ENCODE results near the gene CHD9.

The CHD9 gene

GRCh38 chr16:53220585-53220984 lies 165.8 kb downstream of the CHD9 start:
- H3K18ac ChIP-seq (ENCODE audit: low read length): no peak overlapping the region
- no peak overlapping the region for H2BK12ac ChIP-seq (ENCODE audit: low read length)
- no peaks in the 10 kb centered on the region for H3K9me3 ChIP-seq (replicated peaks in 1 of 2; ENCODE audit: control insufficient read depth in 2 of 2, insufficient read depth in 1 of 2, low read depth in 1 of 2, low read length in 2 of 2)
- no peak overlapping the region for H3K14ac ChIP-seq (ENCODE audit: low read length)
- H2BK120ac ChIP-seq (ENCODE audit: low read depth, low read length): no peak overlapping the region
- no peak for DNase-seq (ENCODE audit: low spot score)
- peaks cover 6 to 94% of the 10 kb centered on the region in 2 donors for H3K36me3 ChIP-seq (replicated peaks in 1 of 2; ENCODE audit: control insufficient read depth in 2 of 2, insufficient read depth in 2 of 2, low read length in 2 of 2)
- H3K9ac ChIP-seq (ENCODE audit: low read depth, low read length, poor library complexity): no peak overlapping the region
- peaks cover 1% of the 10 kb centered on the region for H3K79me1 ChIP-seq (ENCODE audit: low read depth, low read length)
- H3K27me3 ChIP-seq (ENCODE audit: control insufficient read depth in 3 of 3, insufficient read depth in 3 of 3, low read depth in 1 of 3, low read length in 3 of 3): no peaks in the 10 kb centered on the region
- no peak overlapping the region for H3K4me2 ChIP-seq (ENCODE audit: insufficient read depth, low read length, poor library complexity, severe bottlenecking)
- H2BK5ac ChIP-seq (ENCODE audit: low read length): no peak overlapping the region
- H3K23ac ChIP-seq (ENCODE audit: low read depth, low read length, poor library complexity): no peak overlapping the region
- H2AFZ ChIP-seq (ENCODE audit: low read length): no peak overlapping the region
- H3K4me3 ChIP-seq (ENCODE audit: low read length in 2 of 2): no peak overlapping the region
- no peak overlapping the region for H2AK5ac ChIP-seq (ENCODE audit: low read depth, low read length)
- WGBS, 2 donors (ENCODE audit: extremely low coverage in 2 of 2, insufficient read length in 2 of 2, insufficient replicate concordance in 1 of 2): no CpG with 5 or more reads among the region's 2 CpGs
- no peaks in the 10 kb centered on the region for H3K4me1 ChIP-seq (ENCODE audit: control insufficient read depth in 2 of 2, insufficient read depth in 1 of 2, low read depth in 1 of 2, low read length in 2 of 2)
- H3K4ac ChIP-seq (ENCODE audit: low read length): no peak overlapping the region
- H4K8ac ChIP-seq (ENCODE audit: low read depth, low read length): no peak overlapping the region
- no peak overlapping the region for H4K91ac ChIP-seq (ENCODE audit: low read depth, low read length, poor library complexity)
- H3K27ac ChIP-seq (replicated peaks; ENCODE audit: low read length): no peak overlapping the region
- H2BK15ac ChIP-seq (ENCODE audit: low read length): no peak overlapping the region

- Histone ChIP-seq H3K4me3 (ENCODE audit: low read length in 2 of 2) (no peak overlapping the region), H2BK120ac (ENCODE audit: low read depth, low read length) (no peak overlapping the region), H4K8ac (ENCODE audit: low read depth, low read length) (no peak overlapping the region), H2BK5ac (ENCODE audit: low read length) (no peak overlapping the region), H2BK15ac (ENCODE audit: low read length) (no peak overlapping the region), H3K4me2 (ENCODE audit: insufficient read depth, low read length, poor library complexity, severe bottlenecking) (no peak overlapping the region), H3K27ac (replicated peaks; ENCODE audit: low read length) (no peak overlapping the region), H3K9me3 (replicated peaks in 1 of 2; ENCODE audit: control insufficient read depth in 2 of 2, insufficient read depth in 1 of 2, low read depth in 1 of 2, low read length in 2 of 2) (no peaks in the 10 kb centered on the region), H3K79me1 (ENCODE audit: low read depth, low read length) (peaks cover 1% of the 10 kb centered on the region), H3K9ac (ENCODE audit: low read depth, low read length, poor library complexity) (no peak overlapping the region), H3K23ac (ENCODE audit: low read depth, low read length, poor library complexity) (no peak overlapping the region), H3K4me1 (ENCODE audit: control insufficient read depth in 2 of 2, insufficient read depth in 1 of 2, low read depth in 1 of 2, low read length in 2 of 2) (no peaks in the 10 kb centered on the region), H2BK12ac (ENCODE audit: low read length) (no peak overlapping the region), H2AK5ac (ENCODE audit: low read depth, low read length) (no peak overlapping the region), H3K27me3 (ENCODE audit: control insufficient read depth in 3 of 3, insufficient read depth in 3 of 3, low read depth in 1 of 3, low read length in 3 of 3) (no peaks in the 10 kb centered on the region), H3K14ac (ENCODE audit: low read length) (no peak overlapping the region), H3K4ac (ENCODE audit: low read length) (no peak overlapping the region), H2AFZ (ENCODE audit: low read length) (no peak overlapping the region), H4K91ac (ENCODE audit: low read depth, low read length, poor library complexity) (no peak overlapping the region), H3K18ac (ENCODE audit: low read length) (no peak overlapping the region), H3K36me3 (replicated peaks in 1 of 2; ENCODE audit: control insufficient read depth in 2 of 2, insufficient read depth in 2 of 2, low read length in 2 of 2) (peaks cover 11 to 99% of the 10 kb centered on the region in 2 donors)
- no peak for DNase-seq (ENCODE audit: low spot score)
- no CpG with 5 or more reads among the region's 2 CpGs for WGBS, 2 donors (ENCODE audit: extremely low coverage in 2 of 2, insufficient read length in 2 of 2, insufficient replicate concordance in 1 of 2)
Measured at GRCh38 chr16:53224951-53225533, 170.3 kb downstream of the CHD9 start.

- whole genome bisulfite sequencing, 2 donors (ENCODE audit: extremely low coverage in 2 of 2, insufficient read length in 2 of 2, insufficient replicate concordance in 1 of 2): no CpG with 5 or more reads among the region's 3 CpGs
- Histone ChIP-seq H3K27ac (replicated peaks; ENCODE audit: low read length) (no peak overlapping the region), H4K91ac (ENCODE audit: low read depth, low read length, poor library complexity) (no peak overlapping the region), H3K23ac (ENCODE audit: low read depth, low read length, poor library complexity) (no peak overlapping the region), H3K36me3 (replicated peaks in 1 of 2; ENCODE audit: control insufficient read depth in 2 of 2, insufficient read depth in 2 of 2, low read length in 2 of 2) (peaks cover 24 to 100% of the 10 kb centered on the region in 2 donors), H3K9me3 (replicated peaks in 1 of 2; ENCODE audit: control insufficient read depth in 2 of 2, insufficient read depth in 1 of 2, low read depth in 1 of 2, low read length in 2 of 2) (no peaks in the 10 kb centered on the region), H2BK15ac (ENCODE audit: low read length) (no peak overlapping the region), H3K4me3 (ENCODE audit: low read length in 2 of 2) (no peak overlapping the region), H4K8ac (ENCODE audit: low read depth, low read length) (no peak overlapping the region), H3K4ac (ENCODE audit: low read length) (no peak overlapping the region), H3K18ac (ENCODE audit: low read length) (no peak overlapping the region), H3K4me2 (ENCODE audit: insufficient read depth, low read length, poor library complexity, severe bottlenecking) (no peak overlapping the region), H3K14ac (ENCODE audit: low read length) (no peak overlapping the region), H3K9ac (ENCODE audit: low read depth, low read length, poor library complexity) (no peak overlapping the region), H2BK5ac (ENCODE audit: low read length) (no peak overlapping the region), H3K27me3 (ENCODE audit: control insufficient read depth in 3 of 3, insufficient read depth in 3 of 3, low read depth in 1 of 3, low read length in 3 of 3) (no peaks in the 10 kb centered on the region), H2AFZ (ENCODE audit: low read length) (no peak overlapping the region), H2BK120ac (ENCODE audit: low read depth, low read length) (no peak overlapping the region), H2BK12ac (ENCODE audit: low read length) (no peak overlapping the region), H3K79me1 (ENCODE audit: low read depth, low read length) (peaks cover 3% of the 10 kb centered on the region), H2AK5ac (ENCODE audit: low read depth, low read length) (no peak overlapping the region), H3K4me1 (ENCODE audit: control insufficient read depth in 2 of 2, insufficient read depth in 1 of 2, low read depth in 1 of 2, low read length in 2 of 2) (no peaks in the 10 kb centered on the region)
- DNase-seq (ENCODE audit: low spot score): no peak
Measured at GRCh38 chr16:53232826-53233529, 178.2 kb downstream of the CHD9 start.

GRCh38 chr16:53234836-53235235 lies 180.0 kb downstream of the CHD9 start:
- H2BK15ac ChIP-seq (ENCODE audit: low read length): no peak overlapping the region
- no peak overlapping the region for H4K8ac ChIP-seq (ENCODE audit: low read depth, low read length)
- DNase-seq (ENCODE audit: low spot score): no peak
- H3K79me1 ChIP-seq (ENCODE audit: low read depth, low read length): peaks cover 3% of the 10 kb centered on the region
- H2BK12ac ChIP-seq (ENCODE audit: low read length): no peak overlapping the region
- no peak overlapping the region for H3K4ac ChIP-seq (ENCODE audit: low read length)
- H3K23ac ChIP-seq (ENCODE audit: low read depth, low read length, poor library complexity): no peak overlapping the region
- no peak overlapping the region for H2AK5ac ChIP-seq (ENCODE audit: low read depth, low read length)
- H3K36me3 ChIP-seq (replicated peaks in 1 of 2; ENCODE audit: control insufficient read depth in 2 of 2, insufficient read depth in 2 of 2, low read length in 2 of 2): peaks cover 25 to 100% of the 10 kb centered on the region in 2 donors
- H3K14ac ChIP-seq (ENCODE audit: low read length): no peak overlapping the region
- no peak overlapping the region for H2BK5ac ChIP-seq (ENCODE audit: low read length)
- H3K9me3 ChIP-seq (replicated peaks in 1 of 2; ENCODE audit: control insufficient read depth in 2 of 2, insufficient read depth in 1 of 2, low read depth in 1 of 2, low read length in 2 of 2): no peaks in the 10 kb centered on the region
- H4K91ac ChIP-seq (ENCODE audit: low read depth, low read length, poor library complexity): no peak overlapping the region
- no peak overlapping the region for H3K27ac ChIP-seq (replicated peaks; ENCODE audit: low read length)
- H3K9ac ChIP-seq (ENCODE audit: low read depth, low read length, poor library complexity): no peak overlapping the region
- no peak overlapping the region for H2AFZ ChIP-seq (ENCODE audit: low read length)
- no peak overlapping the region for H3K4me3 ChIP-seq (ENCODE audit: low read length in 2 of 2)
- no peak overlapping the region for H3K4me2 ChIP-seq (ENCODE audit: insufficient read depth, low read length, poor library complexity, severe bottlenecking)
- WGBS, 2 donors (ENCODE audit: extremely low coverage in 2 of 2, insufficient read length in 2 of 2, insufficient replicate concordance in 1 of 2): no CpG with 5 or more reads among the region's 2 CpGs
- H2BK120ac ChIP-seq (ENCODE audit: low read depth, low read length): no peak overlapping the region
- H3K4me1 ChIP-seq (ENCODE audit: control insufficient read depth in 2 of 2, insufficient read depth in 1 of 2, low read depth in 1 of 2, low read length in 2 of 2): no peaks in the 10 kb centered on the region
- H3K27me3 ChIP-seq (ENCODE audit: control insufficient read depth in 3 of 3, insufficient read depth in 3 of 3, low read depth in 1 of 3, low read length in 3 of 3): no peaks in the 10 kb centered on the region
- H3K18ac ChIP-seq (ENCODE audit: low read length): no peak overlapping the region

Data from neuronal stem cell (in vitro differentiated cells).